Osteoblast (primary cell): ENCODE results near the gene GRB7. TPM values are rescaled to one million over a fixed set of nuclear protein-coding genes. Genes with fewer than 3 reads are reported as not detected.

Source experiments
- DNase-seq: peaks from one replicate; pipeline ENCODE4 v3.0.0; 2011; ENCODE audit warnings: low spot score, mixed read lengths; ENCODE audit not compliant: insufficient read length; ENCODE audit errors: missing footprints
- H2AFZ ChIP-seq: 2 replicates; pipeline ENCODE4 v1.6.0; 2011; ENCODE audit warnings: mild to moderate bottlenecking, low read length
- H3K27ac ChIP-seq: 2 replicates; pipeline ENCODE4 v1.5.1; 2011; ENCODE audit warnings: mild to moderate bottlenecking, low read depth, low read length, moderate library complexity
- H3K27me3 ChIP-seq: 2 replicates; pipeline ENCODE4 v1.6.0; 2012; ENCODE audit warnings: mild to moderate bottlenecking, control low read depth, inconsistent platforms, low read length, moderate library complexity; ENCODE audit not compliant: insufficient read depth
- H3K36me3 ChIP-seq: 2 replicates; pipeline ENCODE4 v1.5.1; 2011; ENCODE audit warnings: mild to moderate bottlenecking, low read length, control low read depth, moderate library complexity; ENCODE audit not compliant: insufficient read depth
- H3K4me1 ChIP-seq: 2 replicates; pipeline ENCODE4 v1.5.1; 2011; ENCODE audit warnings: mild to moderate bottlenecking, low read length, control low read depth, moderate library complexity; ENCODE audit not compliant: insufficient read depth
- H3K4me2 ChIP-seq: 2 replicates; pipeline ENCODE4 v1.6.0; 2011; ENCODE audit warnings: mild to moderate bottlenecking, low read length; ENCODE audit not compliant: insufficient read depth
- H3K4me3 ChIP-seq: fragments of 200-600 bp; sonication (generic); 3 replicates; pipeline ENCODE4 v1.5.1; 2012; ENCODE audit warnings: mild to moderate bottlenecking, low read length, inconsistent platforms; ENCODE audit not compliant: insufficient read depth
- H3K79me2 ChIP-seq: 2 replicates; pipeline ENCODE4 v1.6.0; 2012; ENCODE audit warnings: mild to moderate bottlenecking, low read length, control low read depth, inconsistent platforms; ENCODE audit not compliant: insufficient read depth
- H3K9me3 ChIP-seq: 2 replicates; pipeline ENCODE4 v1.5.1; 2011; ENCODE audit warnings: low read depth, low read length, control low read depth
- H4K20me1 ChIP-seq: 2 replicates; pipeline ENCODE4 v1.6.0; 2012; ENCODE audit warnings: mild to moderate bottlenecking, low read length, control low read depth; ENCODE audit not compliant: insufficient read depth
- total RNA-seq: library from RNA; depleted of rRNA; stranded (reverse); fragments of >200 nt; gene quantifications from 2 replicates; pipeline ENCODE4 v1.2.3, GENCODE V29; 2012
- TF ChIP-seq, protein P1 (sequence below): IDR thresholded peaks from 2 replicates; pipeline ENCODE4 v1.5.1; 2011; ENCODE audit warnings: mild to moderate bottlenecking, low read depth, low read length, moderate library complexity; ENCODE audit errors: extremely low read depth

The GRB7 gene
- total RNA-seq, 1 donor: under 0.01 TPM

DNA sequence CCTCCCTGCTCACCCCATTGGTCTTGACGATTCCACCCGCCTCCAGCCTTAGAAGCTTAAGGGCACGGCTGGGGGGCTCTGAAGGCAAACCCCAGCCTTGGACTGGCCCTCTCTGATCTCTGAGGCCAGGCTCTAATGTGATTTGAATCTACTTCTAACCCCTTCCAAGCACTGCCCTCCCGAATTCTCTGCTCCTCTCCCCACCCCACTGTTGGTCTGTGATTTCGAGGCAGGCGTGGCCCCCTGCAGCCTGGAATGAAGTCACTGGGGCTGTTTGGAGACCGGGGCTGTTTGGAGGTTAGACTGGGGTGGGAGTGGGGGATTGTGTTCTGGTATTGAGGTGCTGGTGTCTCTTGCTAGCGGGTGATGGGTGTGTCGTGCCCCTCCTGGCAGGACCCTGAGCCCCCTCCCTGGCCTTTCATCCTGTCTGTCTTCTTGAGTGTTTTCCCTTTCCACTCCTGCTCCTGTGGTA lies 2.2 kb downstream of the GRB7 start:
- Histone ChIP-seq H3K4me3 (no peak overlapping the region), H3K27ac (no peak overlapping the region), H3K79me2 (no peaks in the 10 kb centered on the region), H2AFZ (peak overlapping the region; percentile 66), H3K27me3 (peaks cover 18% of the 10 kb centered on the region), H4K20me1 (no peaks in the 10 kb centered on the region), H3K4me2 (peak overlapping the region; percentile 69), H3K36me3 (no peaks in the 10 kb centered on the region), H3K9me3 (no peaks in the 10 kb centered on the region), H3K4me1 (peaks cover 19% of the 10 kb centered on the region)
- peak; percentile 82 for DNase-seq
- TF ChIP-seq, protein P1, sequence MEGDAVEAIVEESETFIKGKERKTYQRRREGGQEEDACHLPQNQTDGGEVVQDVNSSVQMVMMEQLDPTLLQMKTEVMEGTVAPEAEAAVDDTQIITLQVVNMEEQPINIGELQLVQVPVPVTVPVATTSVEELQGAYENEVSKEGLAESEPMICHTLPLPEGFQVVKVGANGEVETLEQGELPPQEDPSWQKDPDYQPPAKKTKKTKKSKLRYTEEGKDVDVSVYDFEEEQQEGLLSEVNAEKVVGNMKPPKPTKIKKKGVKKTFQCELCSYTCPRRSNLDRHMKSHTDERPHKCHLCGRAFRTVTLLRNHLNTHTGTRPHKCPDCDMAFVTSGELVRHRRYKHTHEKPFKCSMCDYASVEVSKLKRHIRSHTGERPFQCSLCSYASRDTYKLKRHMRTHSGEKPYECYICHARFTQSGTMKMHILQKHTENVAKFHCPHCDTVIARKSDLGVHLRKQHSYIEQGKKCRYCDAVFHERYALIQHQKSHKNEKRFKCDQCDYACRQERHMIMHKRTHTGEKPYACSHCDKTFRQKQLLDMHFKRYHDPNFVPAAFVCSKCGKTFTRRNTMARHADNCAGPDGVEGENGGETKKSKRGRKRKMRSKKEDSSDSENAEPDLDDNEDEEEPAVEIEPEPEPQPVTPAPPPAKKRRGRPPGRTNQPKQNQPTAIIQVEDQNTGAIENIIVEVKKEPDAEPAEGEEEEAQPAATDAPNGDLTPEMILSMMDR: no peak

DNA sequence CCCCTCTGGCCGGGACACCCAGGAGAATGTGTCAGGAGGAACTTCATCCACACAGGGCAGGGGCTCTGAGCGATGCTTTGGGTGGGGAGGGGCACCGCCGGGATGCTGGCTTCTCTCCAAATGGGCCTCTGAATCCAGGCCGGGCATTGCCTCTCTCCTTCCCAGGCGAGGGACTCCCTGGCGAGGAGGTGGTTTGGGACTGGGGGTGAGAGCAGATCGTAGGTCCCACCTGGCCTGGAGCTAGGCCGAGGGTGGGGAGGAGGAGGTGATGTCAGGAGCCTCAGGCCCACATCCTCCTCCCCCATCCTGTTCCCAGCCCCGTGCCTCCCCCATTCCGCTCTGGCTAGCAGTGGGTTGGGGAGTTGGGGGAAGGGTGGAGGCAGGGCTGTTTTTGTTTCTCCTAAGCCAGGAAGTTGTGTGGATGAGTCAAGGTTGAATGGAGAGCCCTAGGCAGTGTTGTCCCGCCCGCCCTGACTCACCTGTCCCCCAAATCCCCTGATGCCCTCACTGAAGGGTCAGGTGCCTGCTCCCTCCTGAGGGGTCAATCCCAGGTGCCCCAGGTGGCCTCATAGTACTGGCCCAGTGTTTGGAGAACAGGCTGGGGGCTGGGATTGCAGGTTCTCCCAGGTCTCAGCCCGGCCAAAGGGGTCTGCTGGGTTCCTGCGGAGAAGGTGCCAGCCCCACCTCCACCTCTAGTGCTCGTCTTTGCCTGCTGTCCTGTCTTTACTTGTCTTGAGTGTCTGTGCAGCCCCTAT lies 2.8 kb downstream of the GRB7 start:
- H3K9me3 ChIP-seq: no peaks in the 10 kb centered on the region
- H3K4me1 ChIP-seq: peaks cover 19% of the 10 kb centered on the region
- no peaks in the 10 kb centered on the region for H3K79me2 ChIP-seq
- peaks cover 18% of the 10 kb centered on the region for H3K27me3 ChIP-seq
- no peak overlapping the region for H3K4me3 ChIP-seq
- H2AFZ ChIP-seq: peak overlapping the region; percentile 41
- peak overlapping the region; percentile 69 for H3K4me2 ChIP-seq
- H3K27ac ChIP-seq: no peak overlapping the region
- no peaks in the 10 kb centered on the region for H4K20me1 ChIP-seq
- TF ChIP-seq, protein P1: no peak
- peak; percentile 94 for DNase-seq
- H3K36me3 ChIP-seq: no peaks in the 10 kb centered on the region

DNA sequence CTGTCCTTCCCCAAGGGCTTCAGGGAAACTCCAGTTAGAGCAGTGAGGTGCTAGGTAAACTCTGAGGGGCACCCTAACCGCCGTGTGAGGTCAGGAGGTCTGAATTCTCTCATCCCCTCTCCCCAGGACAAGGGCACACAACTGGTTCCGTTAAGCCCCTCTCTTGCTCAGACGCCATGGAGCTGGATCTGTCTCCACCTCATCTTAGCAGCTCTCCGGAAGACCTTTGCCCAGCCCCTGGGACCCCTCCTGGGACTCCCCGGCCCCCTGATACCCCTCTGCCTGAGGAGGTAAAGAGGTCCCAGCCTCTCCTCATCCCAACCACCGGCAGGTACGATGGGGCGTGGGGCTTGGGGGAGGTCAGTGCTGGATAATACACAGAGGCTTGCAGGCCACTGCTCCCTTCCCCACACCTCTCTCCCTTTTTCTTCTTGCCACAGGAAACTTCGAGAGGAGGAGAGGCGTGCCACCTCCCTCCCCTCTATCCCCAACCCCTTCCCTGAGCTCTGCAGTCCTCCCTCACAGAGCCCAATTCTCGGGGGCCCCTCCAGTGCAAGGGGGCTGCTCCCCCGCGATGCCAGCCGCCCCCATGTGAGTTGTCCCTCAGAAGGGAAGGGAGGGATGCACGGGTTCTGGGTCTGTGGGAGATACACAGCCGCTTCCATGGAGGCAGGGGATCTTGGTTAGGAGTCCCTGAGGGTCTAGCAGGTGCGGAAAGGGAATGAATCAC lies 4.6 kb downstream of the GRB7 start:
- no peaks in the 10 kb centered on the region for H4K20me1 ChIP-seq
- no peak overlapping the region for H3K4me2 ChIP-seq
- no peaks in the 10 kb centered on the region for H3K9me3 ChIP-seq
- H3K4me3 ChIP-seq: no peak overlapping the region
- TF ChIP-seq, protein P1: no peak
- no peak overlapping the region for H3K27ac ChIP-seq
- no peaks in the 10 kb centered on the region for H3K79me2 ChIP-seq
- no peaks in the 10 kb centered on the region for H3K36me3 ChIP-seq
- H3K4me1 ChIP-seq: peaks cover 19% of the 10 kb centered on the region
- peaks cover 11% of the 10 kb centered on the region for H3K27me3 ChIP-seq
- H2AFZ ChIP-seq: no peak overlapping the region
- peak; percentile 63 for DNase-seq

DNA sequence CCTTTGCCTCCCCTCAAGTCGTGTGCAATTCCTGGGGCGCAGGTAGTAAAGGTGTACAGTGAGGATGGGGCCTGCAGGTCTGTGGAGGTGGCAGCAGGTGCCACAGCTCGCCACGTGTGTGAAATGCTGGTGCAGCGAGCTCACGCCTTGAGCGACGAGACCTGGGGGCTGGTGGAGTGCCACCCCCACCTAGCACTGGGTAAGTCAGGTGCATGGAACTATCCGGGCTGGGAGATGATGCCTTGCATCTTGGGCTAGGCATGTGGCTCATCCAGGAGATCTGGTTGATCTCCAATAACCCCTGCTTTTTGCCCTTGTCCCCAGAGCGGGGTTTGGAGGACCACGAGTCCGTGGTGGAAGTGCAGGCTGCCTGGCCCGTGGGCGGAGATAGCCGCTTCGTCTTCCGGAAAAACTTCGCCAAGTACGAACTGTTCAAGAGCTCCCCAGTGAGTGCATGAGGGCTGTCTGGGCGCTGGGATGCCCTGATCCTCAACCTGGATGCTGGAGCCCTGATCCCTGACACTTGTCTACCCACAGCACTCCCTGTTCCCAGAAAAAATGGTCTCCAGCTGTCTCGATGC lies 5.2 kb downstream of the GRB7 start:
- Histone ChIP-seq H3K9me3 (no peaks in the 10 kb centered on the region), H3K4me2 (no peak overlapping the region), H4K20me1 (no peaks in the 10 kb centered on the region), H2AFZ (no peak overlapping the region), H3K27me3 (peaks cover 7% of the 10 kb centered on the region), H3K36me3 (no peaks in the 10 kb centered on the region), H3K27ac (no peak overlapping the region), H3K79me2 (no peaks in the 10 kb centered on the region), H3K4me3 (no peak overlapping the region), H3K4me1 (peaks cover 19% of the 10 kb centered on the region)
- peak; percentile 69 for DNase-seq
- TF ChIP-seq, protein P1: no peak
